Neural cell (in vitro differentiated cells): ENCODE data around the gene ANXA1.

ENCODE experiments used
- CTCF ChIP-seq: fragments of 450-650 bp; IDR thresholded peaks from 2 replicates; pipeline ENCODE4 v1.5.1; 2014; ENCODE audit warnings: antibody characterized with exemption, mild to moderate bottlenecking, moderate library complexity; ENCODE audit not compliant: poor library complexity, severe bottlenecking
- POLR2AphosphoS5 ChIP-seq: IDR thresholded peaks from 2 replicates; pipeline ENCODE4 v1.6.1; 2012

GRCh38 chr9:73133022-73133651 lies 18.5 kb upstream of the ANXA1 start:
- TF ChIP-seq POLR2AphosphoS5 (no peak), CTCF (no peak)
